CD4-positive, alpha-beta T cell treated with Interleukin-2 at 100 ng/mL for 4 hours (primary cell): ENCODE data around the gene CADPS2.

Source experiments
- DNase-seq: peaks from one replicate; pipeline ENCODE4 v3.0.0-alpha.2; 2020; ENCODE audit warnings: low spot score

The CADPS2 gene

GRCh38 chr7:122273117-122273516, 613.1 kb downstream of the CADPS2 start:
- no peak for DNase-seq

DNA sequence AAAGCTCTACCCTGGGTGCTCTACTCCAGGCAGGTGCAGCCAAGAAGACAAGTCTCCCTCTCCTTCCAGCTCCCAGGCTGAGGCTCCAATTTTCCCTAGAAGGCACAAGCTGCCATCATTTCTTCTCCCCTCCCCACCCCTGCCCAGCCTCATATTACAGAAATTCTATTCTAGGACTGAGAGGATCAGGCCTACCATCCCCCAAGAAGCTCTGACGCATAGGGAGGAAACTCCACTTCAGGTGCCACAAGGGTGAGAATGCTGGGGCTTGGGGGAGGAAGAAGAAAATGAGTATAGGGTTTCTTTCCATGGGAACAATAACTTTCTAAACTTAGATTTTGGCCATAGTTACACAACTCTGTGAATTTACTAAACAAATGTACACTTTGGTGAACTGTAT, 617.0 kb downstream of the CADPS2 start:
- no peak for DNase-seq
